ENCODE measurements around the gene NDFIP1. TPM values are rescaled to one million over a fixed set of nuclear protein-coding genes. Genes with fewer than 3 reads are reported as not detected.

The NDFIP1 gene
- total RNA-seq, 1 experiment from 2014 or later = 41.3 TPM

GRCh38 chr5:142175039-142175438 is 66.5 kb downstream of the NDFIP1 start:
- H3K9me3 ChIP-seq (ENCODE audit: low read length) = no peaks in the 10 kb centered on the region
- H3K4me1 ChIP-seq (ENCODE audit: low read length) = no peaks in the 10 kb centered on the region
- no peak overlapping the region for H2AFZ ChIP-seq (ENCODE audit: low read length)
- H3K4me2 ChIP-seq (ENCODE audit: low read depth, low read length, poor library complexity, severe bottlenecking) = no peak overlapping the region
- no peaks in the 10 kb centered on the region for H4K20me1 ChIP-seq (ENCODE audit: insufficient read depth, low read depth, low read length)
- no peaks in the 10 kb centered on the region for H3K9me2 ChIP-seq (replicated peaks; ENCODE audit: insufficient read depth, low read length)
- H3K27ac ChIP-seq (ENCODE audit: low read length) = no peak overlapping the region
- H3K4me3 ChIP-seq (ENCODE audit: low read length) = no peak overlapping the region
- DNase-seq = no peak
- H3K27me3 ChIP-seq (ENCODE audit: low read length) = no peaks in the 10 kb centered on the region
- H3K79me2 ChIP-seq (ENCODE audit: low read length) = no peaks in the 10 kb centered on the region
- no peaks in the 10 kb centered on the region for H3K36me3 ChIP-seq (ENCODE audit: insufficient read depth, low read length)
- no peak overlapping the region for H3K9ac ChIP-seq (ENCODE audit: low read length)

GRCh38 chr5:142175461-142176142 is 67.0 kb downstream of the NDFIP1 start:
- no peaks in the 10 kb centered on the region for H3K27me3 ChIP-seq (ENCODE audit: low read length)
- H4K20me1 ChIP-seq (ENCODE audit: insufficient read depth, low read depth, low read length) = no peaks in the 10 kb centered on the region
- no peaks in the 10 kb centered on the region for H3K36me3 ChIP-seq (ENCODE audit: insufficient read depth, low read length)
- no peaks in the 10 kb centered on the region for H3K4me1 ChIP-seq (ENCODE audit: low read length)
- H3K79me2 ChIP-seq (ENCODE audit: low read length) = no peaks in the 10 kb centered on the region
- DNase-seq = no peak
- H3K9me2 ChIP-seq (replicated peaks; ENCODE audit: insufficient read depth, low read length) = no peaks in the 10 kb centered on the region
- H3K27ac ChIP-seq (ENCODE audit: low read length) = no peak overlapping the region
- H3K4me3 ChIP-seq (ENCODE audit: low read length) = no peak overlapping the region
- no peak overlapping the region for H3K9ac ChIP-seq (ENCODE audit: low read length)
- no peaks in the 10 kb centered on the region for H3K9me3 ChIP-seq (ENCODE audit: low read length)
- H2AFZ ChIP-seq (ENCODE audit: low read length) = no peak overlapping the region
- no peak overlapping the region for H3K4me2 ChIP-seq (ENCODE audit: low read depth, low read length, poor library complexity, severe bottlenecking)

- no peak overlapping the region for H3K4me3 ChIP-seq (ENCODE audit: low read length)
- H3K27ac ChIP-seq (ENCODE audit: low read length) = no peak overlapping the region
- H3K4me1 ChIP-seq (ENCODE audit: low read length) = no peaks in the 10 kb centered on the region
- H3K4me2 ChIP-seq (ENCODE audit: low read depth, low read length, poor library complexity, severe bottlenecking) = no peak overlapping the region
- H2AFZ ChIP-seq (ENCODE audit: low read length) = no peak overlapping the region
- no peak overlapping the region for H3K9ac ChIP-seq (ENCODE audit: low read length)
- DNase-seq = no peak
- no peaks in the 10 kb centered on the region for H4K20me1 ChIP-seq (ENCODE audit: insufficient read depth, low read depth, low read length)
- no peaks in the 10 kb centered on the region for H3K9me3 ChIP-seq (ENCODE audit: low read length)
- no peaks in the 10 kb centered on the region for H3K9me2 ChIP-seq (replicated peaks; ENCODE audit: insufficient read depth, low read length)
- H3K79me2 ChIP-seq (ENCODE audit: low read length) = no peaks in the 10 kb centered on the region
- H3K36me3 ChIP-seq (ENCODE audit: insufficient read depth, low read length) = no peaks in the 10 kb centered on the region
- H3K27me3 ChIP-seq (ENCODE audit: low read length) = no peaks in the 10 kb centered on the region
Measured at GRCh38 chr5:142176255-142176654, 67.7 kb downstream of the NDFIP1 start.

- Histone ChIP-seq H3K4me2 (ENCODE audit: low read depth, low read length, poor library complexity, severe bottlenecking) (no peak overlapping the region), H3K9me3 (ENCODE audit: low read length) (no peaks in the 10 kb centered on the region), H3K27ac (ENCODE audit: low read length) (no peak overlapping the region), H3K9ac (ENCODE audit: low read length) (no peak overlapping the region), H3K9me2 (replicated peaks; ENCODE audit: insufficient read depth, low read length) (no peaks in the 10 kb centered on the region), H2AFZ (ENCODE audit: low read length) (no peak overlapping the region), H3K79me2 (ENCODE audit: low read length) (no peaks in the 10 kb centered on the region), H4K20me1 (ENCODE audit: insufficient read depth, low read depth, low read length) (no peaks in the 10 kb centered on the region), H3K36me3 (ENCODE audit: insufficient read depth, low read length) (no peaks in the 10 kb centered on the region), H3K4me1 (ENCODE audit: low read length) (no peaks in the 10 kb centered on the region), H3K27me3 (ENCODE audit: low read length) (no peaks in the 10 kb centered on the region), H3K4me3 (ENCODE audit: low read length) (no peak overlapping the region)
- DNase-seq = no peak
Measured at GRCh38 chr5:142178651-142179050, 70.1 kb downstream of the NDFIP1 start.

- Histone ChIP-seq H3K27me3 (ENCODE audit: low read length) (no peaks in the 10 kb centered on the region), H3K9ac (ENCODE audit: low read length) (no peak overlapping the region), H3K4me1 (ENCODE audit: low read length) (no peaks in the 10 kb centered on the region), H3K9me2 (replicated peaks; ENCODE audit: insufficient read depth, low read length) (no peaks in the 10 kb centered on the region), H3K4me3 (ENCODE audit: low read length) (no peak overlapping the region), H3K4me2 (ENCODE audit: low read depth, low read length, poor library complexity, severe bottlenecking) (no peak overlapping the region), H3K9me3 (ENCODE audit: low read length) (no peaks in the 10 kb centered on the region), H2AFZ (ENCODE audit: low read length) (no peak overlapping the region), H3K79me2 (ENCODE audit: low read length) (no peaks in the 10 kb centered on the region), H3K27ac (ENCODE audit: low read length) (no peak overlapping the region), H3K36me3 (ENCODE audit: insufficient read depth, low read length) (no peaks in the 10 kb centered on the region), H4K20me1 (ENCODE audit: insufficient read depth, low read depth, low read length) (no peaks in the 10 kb centered on the region)
- DNase-seq = no peak
Measured at GRCh38 chr5:142179776-142180387, 71.3 kb downstream of the NDFIP1 start.

GRCh38 chr5:142181096-142181495 is 72.5 kb downstream of the NDFIP1 start:
- no peaks in the 10 kb centered on the region for H3K27me3 ChIP-seq (ENCODE audit: low read length)
- no peaks in the 10 kb centered on the region for H3K9me2 ChIP-seq (replicated peaks; ENCODE audit: insufficient read depth, low read length)
- no peak overlapping the region for H3K4me3 ChIP-seq (ENCODE audit: low read length)
- H3K9me3 ChIP-seq (ENCODE audit: low read length) = no peaks in the 10 kb centered on the region
- H4K20me1 ChIP-seq (ENCODE audit: insufficient read depth, low read depth, low read length) = no peaks in the 10 kb centered on the region
- no peaks in the 10 kb centered on the region for H3K79me2 ChIP-seq (ENCODE audit: low read length)
- no peaks in the 10 kb centered on the region for H3K4me1 ChIP-seq (ENCODE audit: low read length)
- no peak overlapping the region for H3K9ac ChIP-seq (ENCODE audit: low read length)
- H3K4me2 ChIP-seq (ENCODE audit: low read depth, low read length, poor library complexity, severe bottlenecking) = no peak overlapping the region
- H3K36me3 ChIP-seq (ENCODE audit: insufficient read depth, low read length) = no peaks in the 10 kb centered on the region
- H3K27ac ChIP-seq (ENCODE audit: low read length) = no peak overlapping the region
- no peak overlapping the region for H2AFZ ChIP-seq (ENCODE audit: low read length)
- no peak for DNase-seq

GRCh38 chr5:142181547-142182163 is 73.1 kb downstream of the NDFIP1 start:
- Histone ChIP-seq H3K4me3 (ENCODE audit: low read length) (no peak overlapping the region), H3K36me3 (ENCODE audit: insufficient read depth, low read length) (no peaks in the 10 kb centered on the region), H3K27ac (ENCODE audit: low read length) (no peak overlapping the region), H2AFZ (ENCODE audit: low read length) (no peak overlapping the region; the same call in 1 of the 2 replicates), H3K9me3 (ENCODE audit: low read length) (no peaks in the 10 kb centered on the region), H3K9ac (ENCODE audit: low read length) (no peak overlapping the region), H4K20me1 (ENCODE audit: insufficient read depth, low read depth, low read length) (no peaks in the 10 kb centered on the region), H3K79me2 (ENCODE audit: low read length) (no peaks in the 10 kb centered on the region), H3K9me2 (replicated peaks; ENCODE audit: insufficient read depth, low read length) (no peaks in the 10 kb centered on the region), H3K4me1 (ENCODE audit: low read length) (no peaks in the 10 kb centered on the region), H3K27me3 (ENCODE audit: low read length) (no peaks in the 10 kb centered on the region), H3K4me2 (ENCODE audit: low read depth, low read length, poor library complexity, severe bottlenecking) (no peak overlapping the region)
- no peak for DNase-seq

- no peak overlapping the region for H3K27ac ChIP-seq (ENCODE audit: low read length)
- H4K20me1 ChIP-seq (ENCODE audit: insufficient read depth, low read depth, low read length) = no peaks in the 10 kb centered on the region
- DNase-seq = no peak
- H2AFZ ChIP-seq (ENCODE audit: low read length) = no peak overlapping the region
- H3K4me2 ChIP-seq (ENCODE audit: low read depth, low read length, poor library complexity, severe bottlenecking) = no peak overlapping the region
- no peak overlapping the region for H3K4me3 ChIP-seq (ENCODE audit: low read length)
- H3K36me3 ChIP-seq (ENCODE audit: insufficient read depth, low read length) = no peaks in the 10 kb centered on the region
- no peaks in the 10 kb centered on the region for H3K9me3 ChIP-seq (ENCODE audit: low read length)
- H3K79me2 ChIP-seq (ENCODE audit: low read length) = no peaks in the 10 kb centered on the region
- no peak overlapping the region for H3K9ac ChIP-seq (ENCODE audit: low read length)
- H3K4me1 ChIP-seq (ENCODE audit: low read length) = no peaks in the 10 kb centered on the region
- H3K9me2 ChIP-seq (replicated peaks; ENCODE audit: insufficient read depth, low read length) = no peaks in the 10 kb centered on the region
- H3K27me3 ChIP-seq (ENCODE audit: low read length) = no peaks in the 10 kb centered on the region
Measured at GRCh38 chr5:142182840-142183239, 74.3 kb downstream of the NDFIP1 start.
